Thyroid gland (tissue), 4 donors: Measurements from ENCODE around the gene LIMCH1.

ENCODE experiments used
- CTCF ChIP-seq, 6 experiments: fragments of 200-600 bp in 3 of 6; fragments of 450-650 bp in 3 of 6; sonication (generic) in 3 of 6; IDR thresholded peaks; one replicate each; pipeline ENCODE4 v1.5.1; 2016 to 2019; ENCODE audit warnings: antibody characterized with exemption in 6 of 6, mild to moderate bottlenecking in 2 of 6, inconsistent platforms in 1 of 6, moderate library complexity in 1 of 6
- POLR2A ChIP-seq, 2 donors: fragments of 450-650 bp; IDR thresholded peaks; one replicate each; pipeline ENCODE4 v1.6.1; 2017; ENCODE audit warnings: antibody characterized with exemption in 2 of 2, mild to moderate bottlenecking in 2 of 2, moderate library complexity in 1 of 2

DNA sequence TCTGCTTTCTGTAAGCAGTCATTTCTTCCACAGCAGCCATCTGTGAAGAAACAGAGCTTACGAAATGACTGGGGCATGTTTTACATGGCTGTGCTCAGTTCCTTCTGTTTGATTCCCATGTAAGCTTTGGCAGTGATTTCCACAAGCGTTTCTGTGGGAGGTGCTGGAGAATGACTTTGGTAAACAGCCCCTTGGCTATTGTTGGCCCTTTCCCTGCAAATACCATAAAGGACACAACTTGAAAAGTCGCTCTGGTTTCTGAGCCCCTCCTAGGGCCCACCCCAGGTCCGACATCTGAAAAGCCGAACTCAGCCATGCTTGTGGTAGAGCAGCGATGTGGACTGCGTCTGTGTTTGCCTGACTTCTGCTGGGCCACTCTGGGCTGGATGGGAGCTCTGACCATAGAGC lies 3.7 kb downstream of the LIMCH1 start:
- TF ChIP-seq CTCF (IDR thresholded peaks at IDR 0.05) (no peak), POLR2A (IDR thresholded peaks at IDR 0.05) (no peak)
